CD4-positive, alpha-beta memory T cell (primary cell): ENCODE results near the gene MYLK3. TPM values are rescaled to one million over a fixed set of nuclear protein-coding genes. Genes with fewer than 3 reads are reported as not detected.

ENCODE experiments used
- CTCF ChIA-PET: fragments of 350-600 bp; sonication (Branson Sonifier 250); formaldehyde crosslinking; loops from one replicate; lab custom pipeline; 2021; ENCODE audit warnings: inconsistent platforms; ENCODE audit not compliant: partially characterized antibody; lab: Charles Lee
- POLR2A ChIA-PET: fragments of 350-600 bp; sonication (Branson Sonifier 250); formaldehyde crosslinking; loops from one replicate; lab custom pipeline; 2021; ENCODE audit not compliant: partially characterized antibody; lab: Charles Lee
- DNase-seq, 5 donors: peaks; one replicate each; pipeline versions ENCODE4 v3.0.0 to v3.0.0-alpha.2; 2020 to 2022; ENCODE audit warnings: mixed read lengths in 1 of 5
- H3K27ac ChIP-seq: one replicate; pipeline ENCODE4 v1.7.0; 2013; ENCODE audit warnings: low read depth, low read length
- H3K27me3 ChIP-seq: 2 replicates; pipeline ENCODE4 v1.7.0; 2013; ENCODE audit warnings: mild to moderate bottlenecking, low read length, moderate library complexity; ENCODE audit not compliant: insufficient read depth
- H3K36me3 ChIP-seq: 2 replicates; pipeline ENCODE4 v1.7.0; 2013; ENCODE audit warnings: mild to moderate bottlenecking, low read length, moderate library complexity; ENCODE audit not compliant: insufficient read depth
- H3K4me1 ChIP-seq: 2 replicates; pipeline ENCODE4 v1.7.0; 2013; ENCODE audit warnings: mild to moderate bottlenecking, low read length, moderate library complexity; ENCODE audit not compliant: insufficient read depth
- H3K4me3 ChIP-seq, 2 donors: one replicate each; pipeline ENCODE4 v1.7.0; 2013; ENCODE audit warnings: low read length in 2 of 2, mild to moderate bottlenecking in 1 of 2
- H3K9me3 ChIP-seq, 2 donors: one replicate each; pipeline ENCODE4 v1.7.0; 2013; ENCODE audit warnings: low read length in 2 of 2, control low read depth in 1 of 2; ENCODE audit not compliant: control insufficient read depth in 1 of 2
- H3K27ac Mint-ChIP-seq, 7 donors: one replicate each; pipeline ENCODE4 v1.8.0; 2020 to 2021; ENCODE audit warnings: mixed read lengths in 7 of 7, mild to moderate bottlenecking in 6 of 7, inconsistent platforms in 3 of 7, moderate library complexity in 3 of 7
- H3K27me3 Mint-ChIP-seq, 2 donors: one replicate each; pipeline ENCODE4 v1.8.0; 2020 to 2021; ENCODE audit warnings: mixed read lengths in 2 of 2
- H3K36me3 Mint-ChIP-seq, 2 donors: one replicate each; pipeline ENCODE4 v1.8.0; 2020 to 2021; ENCODE audit warnings: mixed read lengths in 2 of 2, inconsistent platforms in 1 of 2, mild to moderate bottlenecking in 1 of 2
- H3K4me1 Mint-ChIP-seq, 4 donors: one replicate each; pipeline ENCODE4 v1.8.0; 2020 to 2021; ENCODE audit warnings: mixed read lengths in 4 of 4, mild to moderate bottlenecking in 1 of 4
- H3K4me3 Mint-ChIP-seq, 8 donors: one replicate each; pipeline ENCODE4 v1.8.0; 2020 to 2021; ENCODE audit warnings: mixed read lengths in 8 of 8, mild to moderate bottlenecking in 7 of 8, moderate library complexity in 6 of 8, inconsistent platforms in 3 of 8
- H3K9me3 Mint-ChIP-seq, 8 donors: one replicate each; pipeline ENCODE4 v1.8.0; 2020 to 2021; ENCODE audit warnings: mixed read lengths in 8 of 8, mild to moderate bottlenecking in 5 of 8, inconsistent platforms in 3 of 8, moderate library complexity in 1 of 8
- intact Hi-C: fragments of 100-400 bp; cut with micrococcal nuclease; formaldehyde crosslinking; loops from one replicate; pipeline ENCODE4 v1.15.1; 2023
- polyA plus RNA-seq, 2 donors: library from polyadenylated mRNA; unstranded; fragments of 300-500 nt; fragmentation: Illumina TruSeq; gene quantifications; one replicate each; pipeline ENCODE4 v1.2.3, GENCODE V29; 2021
- total RNA-seq, 2 experiments: library from RNA; stranded (reverse); gene quantifications; one replicate each; pipeline ENCODE4 v1.2.3, GENCODE V29; 2021

The MYLK3 gene
- total and polyA plus RNA-seq, 4 experiments from 2014 or later: 0.32 TPM; not detected in 3

GRCh38 chr16:46720619-46721018, 27.5 kb downstream of the MYLK3 start:
- H3K27me3 Mint-ChIP-seq: no peaks in the 10 kb centered on the region
- H3K27ac Mint-ChIP-seq: peak overlapping the region in 1 of 7 donors; percentile 29
- CTCF ChIA-PET: interaction anchor here (0.6 kb wide), 1 partner anchor 1595 kb away, joined by 3 read pairs; no protein-coding TSS in a partner anchor
- no peaks in the 10 kb centered on the region for H3K4me1 Mint-ChIP-seq
- Histone ChIP-seq H3K9me3 (no peaks in the 10 kb centered on the region), H3K27me3 (no peaks in the 10 kb centered on the region), H3K4me1 (no peaks in the 10 kb centered on the region), H3K27ac (no peak overlapping the region), H3K36me3 (no peaks in the 10 kb centered on the region), H3K4me3 (no peak overlapping the region)
- POLR2A ChIA-PET: no interaction called here
- H3K9me3 Mint-ChIP-seq: peaks cover 0 to 10% (median 6%) of the 10 kb centered on the region in 8 donors
- H3K4me3 Mint-ChIP-seq: no peak overlapping the region
- no peaks in the 10 kb centered on the region for H3K36me3 Mint-ChIP-seq
- no peak for DNase-seq
- intact Hi-C loops: no loop called here

GRCh38 chr16:46719528-46719927, 28.6 kb downstream of the MYLK3 start:
- Mint-ChIP-seq H3K36me3 (no peaks in the 10 kb centered on the region), H3K4me1 (no peaks in the 10 kb centered on the region), H3K27ac (no peak overlapping the region), H3K27me3 (no peaks in the 10 kb centered on the region), H3K4me3 (no peak overlapping the region), H3K9me3 (peaks cover 0 to 3% (median 0%) of the 10 kb centered on the region in 8 donors)
- Histone ChIP-seq H3K27me3 (no peaks in the 10 kb centered on the region), H3K36me3 (no peaks in the 10 kb centered on the region), H3K9me3 (no peaks in the 10 kb centered on the region), H3K4me1 (no peaks in the 10 kb centered on the region), H3K4me3 (no peak overlapping the region), H3K27ac (no peak overlapping the region)
- no peak for DNase-seq
- POLR2A ChIA-PET: no interaction called here
- intact Hi-C loops: no loop called here
- CTCF ChIA-PET: no interaction called here

- CTCF ChIA-PET: no interaction called here
- no peak overlapping the region for H3K4me3 ChIP-seq
- H3K27me3 Mint-ChIP-seq: no peaks in the 10 kb centered on the region
- no peak overlapping the region for H3K4me3 Mint-ChIP-seq
- H3K27ac ChIP-seq: no peak overlapping the region
- no peaks in the 10 kb centered on the region for H3K9me3 Mint-ChIP-seq
- no peak overlapping the region for H3K27ac Mint-ChIP-seq
- H3K27me3 ChIP-seq: no peaks in the 10 kb centered on the region
- no peaks in the 10 kb centered on the region for H3K36me3 ChIP-seq
- POLR2A ChIA-PET: no interaction called here
- no peak for DNase-seq
- H3K36me3 Mint-ChIP-seq: no peaks in the 10 kb centered on the region
- H3K9me3 ChIP-seq: no peaks in the 10 kb centered on the region
- H3K4me1 Mint-ChIP-seq: no peaks in the 10 kb centered on the region
- intact Hi-C loops: no loop called here
- H3K4me1 ChIP-seq: no peaks in the 10 kb centered on the region
Measured at GRCh38 chr16:46718214-46718613, 29.9 kb downstream of the MYLK3 start.

GRCh38 chr16:46717692-46718091, 30.5 kb downstream of the MYLK3 start:
- no peaks in the 10 kb centered on the region for H3K4me1 ChIP-seq
- H3K4me3 ChIP-seq: no peak overlapping the region
- ChIA-PET POLR2A (no interaction called here), CTCF (no interaction called here)
- no peaks in the 10 kb centered on the region for H3K27me3 ChIP-seq
- Mint-ChIP-seq H3K4me3 (no peak overlapping the region), H3K27ac (no peak overlapping the region), H3K36me3 (no peaks in the 10 kb centered on the region), H3K27me3 (no peaks in the 10 kb centered on the region), H3K4me1 (no peaks in the 10 kb centered on the region), H3K9me3 (no peaks in the 10 kb centered on the region)
- DNase-seq: no peak
- no peaks in the 10 kb centered on the region for H3K9me3 ChIP-seq
- H3K27ac ChIP-seq: no peak overlapping the region
- intact Hi-C loops: no loop called here
- no peaks in the 10 kb centered on the region for H3K36me3 ChIP-seq

- Histone ChIP-seq H3K4me1 (no peaks in the 10 kb centered on the region), H3K9me3 (no peaks in the 10 kb centered on the region), H3K27ac (no peak overlapping the region), H3K4me3 (no peak overlapping the region), H3K36me3 (no peaks in the 10 kb centered on the region), H3K27me3 (no peaks in the 10 kb centered on the region)
- no peak for DNase-seq
- no peaks in the 10 kb centered on the region for H3K4me1 Mint-ChIP-seq
- no peak overlapping the region for H3K4me3 Mint-ChIP-seq
- H3K27ac Mint-ChIP-seq: no peak overlapping the region
- no peaks in the 10 kb centered on the region for H3K36me3 Mint-ChIP-seq
- intact Hi-C loops: no loop called here
- no peaks in the 10 kb centered on the region for H3K9me3 Mint-ChIP-seq
- no peaks in the 10 kb centered on the region for H3K27me3 Mint-ChIP-seq
- ChIA-PET POLR2A (no interaction called here), CTCF (no interaction called here)
Measured at GRCh38 chr16:46715769-46716305, 32.3 kb downstream of the MYLK3 start.

GRCh38 chr16:46714797-46715591, 33.1 kb downstream of the MYLK3 start:
- Mint-ChIP-seq H3K4me3 (no peak overlapping the region), H3K9me3 (no peaks in the 10 kb centered on the region), H3K4me1 (no peaks in the 10 kb centered on the region), H3K27ac (no peak overlapping the region), H3K27me3 (no peaks in the 10 kb centered on the region), H3K36me3 (no peaks in the 10 kb centered on the region)
- CTCF ChIA-PET: no interaction called here
- POLR2A ChIA-PET: no interaction called here
- Histone ChIP-seq H3K4me1 (no peaks in the 10 kb centered on the region), H3K9me3 (no peaks in the 10 kb centered on the region), H3K4me3 (no peak overlapping the region), H3K27ac (no peak overlapping the region), H3K27me3 (no peaks in the 10 kb centered on the region), H3K36me3 (no peaks in the 10 kb centered on the region)
- intact Hi-C loops: no loop called here
- DNase-seq: no peak

- H3K4me3 ChIP-seq: no peak overlapping the region
- no peaks in the 10 kb centered on the region for H3K9me3 ChIP-seq
- ChIA-PET POLR2A (no interaction called here), CTCF (no interaction called here)
- Mint-ChIP-seq H3K9me3 (no peaks in the 10 kb centered on the region), H3K27ac (no peak overlapping the region), H3K4me1 (no peaks in the 10 kb centered on the region), H3K27me3 (no peaks in the 10 kb centered on the region), H3K36me3 (no peaks in the 10 kb centered on the region), H3K4me3 (no peak overlapping the region)
- H3K4me1 ChIP-seq: no peaks in the 10 kb centered on the region
- no peak overlapping the region for H3K27ac ChIP-seq
- H3K27me3 ChIP-seq: no peaks in the 10 kb centered on the region
- intact Hi-C loops: no loop called here
- DNase-seq: no peak
- H3K36me3 ChIP-seq: no peaks in the 10 kb centered on the region
Measured at GRCh38 chr16:46713634-46714033, 34.5 kb downstream of the MYLK3 start.
